HepG2 (cell line): ENCODE data around the gene SEMA3F. TPM values are rescaled to one million over a fixed set of nuclear protein-coding genes. Genes with fewer than 3 reads are reported as not detected.

ENCODE experiments used
- FOXP1 ChIP-seq, 2 experiments: fragments of 450-650 bp in 1 of 2; IDR thresholded peaks; 2 replicates each; pipeline ENCODE4 v1.6.1; 2017 to 2018; ENCODE audit warnings: antibody characterized with exemption in 1 of 2
- GFI1 ChIP-seq: sonication (generic); formaldehyde crosslinking; IDR thresholded peaks from 2 replicates; pipeline ENCODE4 v1.5.0; 2020; ENCODE audit warnings: missing genetic modification reagents, mild to moderate bottlenecking, borderline replicate concordance
- JARID2 ChIP-seq: sonication (generic); formaldehyde crosslinking; IDR thresholded peaks from 2 replicates; pipeline ENCODE4 v1.8.1; 2023; ENCODE audit warnings: missing genetic modification reagents, inconsistent platforms; ENCODE audit not compliant: insufficient replicate concordance
- PRDM4 ChIP-seq: sonication (generic); formaldehyde crosslinking; IDR thresholded peaks from 2 replicates; pipeline ENCODE4 v1.9.0; 2021; ENCODE audit warnings: missing genetic modification reagents, borderline replicate concordance
- RERE ChIP-seq: IDR thresholded peaks from 2 replicates; pipeline ENCODE4 v1.6.1; 2016; ENCODE audit warnings: low read depth, missing genetic modification reagents, missing compliant biosample characterization
- SALL1 ChIP-seq: sonication (generic); formaldehyde crosslinking; IDR thresholded peaks from 2 replicates; pipeline ENCODE4 v1.8.0; 2022; ENCODE audit warnings: mild to moderate bottlenecking, missing genetic modification reagents
- ZNF143 ChIP-seq: sonication (generic); formaldehyde crosslinking; IDR thresholded peaks from 2 replicates; pipeline ENCODE4 v1.4.0; 2020; ENCODE audit warnings: missing genetic modification reagents
- ZNF275 ChIP-seq: sonication (generic); formaldehyde crosslinking; IDR thresholded peaks from 2 replicates; pipeline ENCODE4 v1.8.0; 2022; ENCODE audit warnings: missing genetic modification reagents, mild to moderate bottlenecking, inconsistent platforms, borderline replicate concordance
- ZNF687 ChIP-seq: sonication (generic); formaldehyde crosslinking; IDR thresholded peaks from 2 replicates; pipeline ENCODE4 v1.5.1; 2020; ENCODE audit warnings: mild to moderate bottlenecking, missing genetic modification reagents, moderate library complexity
- ZNF878 ChIP-seq: sonication (generic); formaldehyde crosslinking; IDR thresholded peaks from 2 replicates; pipeline ENCODE4 v1.8.1; 2023; ENCODE audit warnings: mild to moderate bottlenecking, missing genetic modification reagents, moderate library complexity
- polyA plus RNA-seq, 8 experiments: library from polyadenylated mRNA; depleted of rRNA in 3 of 8; stranded (reverse) in 7 of 8; unstranded in 1 of 8; fragments of >200 nt; fragmentation: Illumina TruSeq in 4 of 8; extraction: Trizol in 4 of 8; gene quantifications; 2 replicates each; pipeline versions ENCODE4 v1.2.1 to v1.2.3, GENCODE V29; 2011 to 2016; ENCODE audit warnings: low read depth in 4 of 8, missing spikeins in 1 of 8, mixed read lengths in 1 of 8; ENCODE audit not compliant: insufficient read depth in 1 of 8
- total RNA-seq, 5 experiments: library from RNA; depleted of rRNA; stranded (reverse); fragments of >200 nt; fragmentation: Illumina TruSeq; extraction: Trizol; gene quantifications; 2 replicates each; pipeline ENCODE4 v1.2.3, GENCODE V29; 2016; ENCODE audit warnings: low read depth in 1 of 5

SEMA3F gene
- total and polyA plus RNA-seq, 2 of the 13 experiments (the other 11 are each of a cell fraction or from before 2014, with no cell fraction given): 7.6 to 17.2 TPM

GRCh38 chr3:50150863-50151686, 4.0 kb upstream of the SEMA3F start (continued):
- TF ChIP-seq ZNF687: peak; percentile 88
- TF ChIP-seq JARID2: no peak
- TF ChIP-seq GFI1 (CRISPR knock-in tag): no peak
- TF ChIP-seq SALL1 (CRISPR knock-in tag): peak; percentile 11; the same call in 1 of the 2 replicates
- TF ChIP-seq PRDM4 (CRISPR knock-in tag): no peak
- no peak for TF ChIP-seq RERE (CRISPR knock-in tag)
- no peak for TF ChIP-seq ZNF878 (CRISPR knock-in tag)
- TF ChIP-seq ZNF143 (CRISPR knock-in tag): no peak
- TF ChIP-seq ZNF275 (CRISPR knock-in tag): 0 out of 2 replicates have a peak, but pooled peaks have one; percentile 20
- no peak for TF ChIP-seq FOXP1 (IDR thresholded peaks at IDR 0.05)
- no peak for TF ChIP-seq FOXP1 (CRISPR knock-in tag; IDR thresholded peaks at IDR 0.05)
